Sigmoid colon (tissue), 4 donors: ENCODE results near the gene RILPL2.
"Not testable (repeated sequence)": the region's sequence is repeated elsewhere in the genome, so short reads cannot be mapped to it uniquely, and the experiment has no call there.

ENCODE experiments used
- CTCF ChIP-seq, 4 experiments: fragments of 450-650 bp in 3 of 4; fragments of 200-600 bp in 1 of 4; IDR thresholded peaks; one replicate each; pipeline ENCODE4 v1.5.1; 2016 to 2019; ENCODE audit warnings: antibody characterized with exemption in 4 of 4, mild to moderate bottlenecking in 3 of 4, moderate library complexity in 2 of 4
- EP300 ChIP-seq, 4 donors: sonication (generic); formaldehyde crosslinking; IDR thresholded peaks; one replicate each; pipeline ENCODE4 v1.6.1; 2017; ENCODE audit warnings: antibody characterized with exemption in 4 of 4

- TF ChIP-seq CTCF, EP300 (IDR thresholded peaks at IDR 0.05): not testable (repeated sequence)
Measured at GRCh38 chr12:123429101-123429500, 7.4 kb downstream of the RILPL2 start.
